ENCODE measurements around the gene USP7.

- TF ChIP-seq POLR2A (IDR thresholded peaks at IDR 0.05) (no peak), EP300 (IDR thresholded peaks at IDR 0.05) (no peak)
These were observed 102.0 kb downstream of the USP7 start for GRCh38 chr16:8861563-8862308.

Measured in ovary (tissue), 1 donor.